Caki2 (cell line): ENCODE results near the gene GDF15. TPM values are rescaled to one million over a fixed set of nuclear protein-coding genes. Genes with fewer than 3 reads are reported as not detected.
"Not testable (repeated sequence)": the region's sequence is repeated elsewhere in the genome, so short reads cannot be mapped to it uniquely, and the experiment has no call there.

Experiments
- DNase-seq: peaks from one replicate; pipeline ENCODE4 v3.0.0-alpha.2; 2015; ENCODE audit warnings: low read depth
- in situ Hi-C: cut with HindIII; loops from 2 replicates; pipeline ENCODE4 v1.10.0; 2016; ENCODE audit warnings: low sequenced_read_pairs, low pct_unique_long_range_greater_than_20kb, mixed read lengths
- total RNA-seq: library from RNA; depleted of rRNA; stranded (reverse); fragments of >200 nt; shearing (Covaris generic); gene quantifications from 2 replicates; pipeline ENCODE4 v1.2.3, GENCODE V29; 2014; ENCODE audit warnings: low replicate concordance

The GDF15 gene
- total RNA-seq, 1 experiment from 2014 or later, result 410 TPM

DNA sequence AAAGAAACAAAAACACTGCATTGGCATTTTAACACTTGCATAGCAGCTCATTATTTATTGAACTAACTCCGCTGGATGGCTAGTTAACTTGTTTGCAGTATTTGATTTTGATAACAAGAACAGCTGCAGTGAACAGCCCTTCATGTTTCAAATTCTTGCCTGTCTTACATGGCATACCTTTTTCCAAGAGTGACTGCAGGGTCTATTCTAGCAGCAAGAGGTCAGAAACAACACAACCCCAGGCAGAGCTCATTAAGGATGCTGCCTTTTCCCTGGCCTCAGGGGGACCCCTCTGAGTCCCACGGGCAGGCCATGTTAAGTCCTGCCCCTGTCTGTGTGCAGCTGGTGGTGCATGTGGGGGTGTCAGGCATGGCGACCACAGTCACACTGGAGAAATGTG is 28.9 kb upstream of the GDF15 start:
- in situ Hi-C loops, result no loop called here
- DNase-seq, result no peak

GRCh38 chr19:18361646-18362045 is 24.3 kb upstream of the GDF15 start:
- no peak for DNase-seq
- in situ Hi-C loops, result no loop called here

- in situ Hi-C loops, result no loop called here
- no peak for DNase-seq
These were observed 22.9 kb upstream of the GDF15 start for GRCh38 chr19:18362934-18363542.

DNA sequence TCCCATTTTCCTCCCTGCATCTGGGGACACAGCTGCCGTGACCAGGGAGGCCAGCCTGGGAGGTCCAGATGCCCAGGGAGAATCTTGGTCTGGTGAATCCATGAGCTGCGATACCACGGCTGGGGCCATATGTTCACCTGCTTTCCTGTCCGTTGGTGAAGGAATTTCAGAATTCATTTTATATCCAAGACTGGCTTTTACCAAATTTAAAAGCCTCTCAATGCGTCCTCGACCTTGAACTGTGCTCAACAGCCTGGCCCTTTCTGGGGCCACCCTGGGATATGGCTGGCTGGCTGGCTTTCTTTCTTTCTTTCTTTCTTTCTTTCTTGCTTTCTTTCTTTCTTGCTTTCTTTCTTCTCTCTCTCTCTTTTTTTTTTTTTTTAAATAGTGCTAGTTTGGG is 22.2 kb upstream of the GDF15 start:
- no peak for DNase-seq
- in situ Hi-C loops, result no loop called here

DNA sequence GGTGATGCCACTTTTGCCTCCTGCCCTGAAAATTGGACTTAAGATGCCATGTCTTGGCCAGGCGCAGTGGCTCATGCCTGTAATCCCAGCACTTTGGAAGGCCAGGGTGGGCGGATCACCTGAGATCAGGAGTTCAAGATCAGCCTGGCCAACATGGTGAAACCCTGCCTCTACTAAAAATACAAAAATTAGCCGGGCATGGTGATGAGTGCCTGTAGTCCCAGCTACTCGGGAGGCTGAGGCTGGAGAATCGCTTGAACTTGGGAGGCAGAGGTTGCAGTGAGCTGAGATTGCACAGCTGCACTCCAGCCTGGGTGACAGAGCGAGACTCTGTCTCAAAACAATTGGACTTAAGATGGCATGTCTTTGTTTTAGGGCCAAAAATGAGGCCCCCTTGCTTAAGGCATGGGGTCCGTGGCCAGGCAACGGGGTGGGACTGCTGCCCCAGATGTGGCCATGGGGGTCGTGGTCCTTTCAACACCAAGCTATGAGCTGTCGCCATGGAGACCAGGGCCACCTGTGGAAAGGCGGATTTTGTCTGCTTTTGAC is 21.6 kb upstream of the GDF15 start:
- DNase-seq, in situ Hi-C loops: not testable (repeated sequence)

DNA sequence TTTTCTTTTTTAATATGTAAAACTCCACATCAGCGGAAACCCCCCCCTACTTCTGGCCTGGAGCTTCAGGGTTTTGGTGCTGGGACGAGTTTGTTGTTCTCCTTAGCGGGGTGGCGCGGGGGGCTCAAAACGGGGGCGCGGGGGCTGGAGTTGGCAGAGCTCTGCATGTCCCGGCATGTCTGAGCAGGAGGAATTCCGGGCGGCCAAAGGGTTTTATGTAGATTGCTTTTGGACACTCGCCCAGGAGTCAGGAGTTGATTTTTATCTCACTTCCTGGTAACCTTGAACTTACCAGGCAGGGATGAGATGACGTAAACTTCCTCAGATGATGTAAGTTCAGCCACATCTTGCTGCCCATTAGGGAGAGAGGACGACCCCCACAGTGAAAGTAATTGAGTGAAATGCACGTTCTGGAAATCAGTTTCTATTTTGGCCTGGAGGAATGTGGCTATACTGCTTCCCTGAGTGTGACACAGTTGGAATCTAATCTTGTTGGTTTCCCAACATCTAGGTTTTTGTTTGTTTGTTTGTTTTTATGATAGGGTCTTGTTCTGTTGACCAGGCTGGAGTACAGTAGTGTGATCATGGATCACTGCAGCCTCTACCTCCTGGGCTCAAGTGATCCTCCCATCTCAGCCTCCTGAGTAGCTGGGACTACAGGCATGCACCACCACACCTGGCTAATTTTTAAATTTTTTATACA is 21.0 kb upstream of the GDF15 start:
- DNase-seq, result peak; percentile 99
- in situ Hi-C loops, result no loop called here

DNA sequence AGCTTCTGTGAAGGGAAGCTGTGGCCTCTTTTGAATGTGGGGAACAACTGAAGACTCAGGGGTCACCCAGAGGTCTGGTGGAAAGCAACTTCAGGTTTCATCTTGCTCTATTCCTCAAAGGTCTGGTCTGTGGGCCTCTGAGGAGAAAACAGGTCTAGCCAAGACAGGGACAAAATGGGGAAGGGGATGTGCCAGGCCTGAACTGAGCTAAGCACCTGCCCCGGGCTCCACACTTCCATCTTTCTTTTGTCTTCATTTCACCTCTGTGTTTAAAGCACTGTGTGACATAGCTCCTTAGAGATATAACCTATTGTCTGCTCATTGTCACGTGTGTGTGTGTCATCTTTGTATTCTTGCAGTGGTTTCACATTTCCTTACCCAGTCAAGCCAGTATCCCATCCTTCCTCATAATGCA is 19.9 kb upstream of the GDF15 start:
- no peak for DNase-seq
- in situ Hi-C loops, result no loop called here

GRCh38 chr19:18368504-18369222 is 17.3 kb upstream of the GDF15 start:
- no peak for DNase-seq
- in situ Hi-C loops, result no loop called here

DNA sequence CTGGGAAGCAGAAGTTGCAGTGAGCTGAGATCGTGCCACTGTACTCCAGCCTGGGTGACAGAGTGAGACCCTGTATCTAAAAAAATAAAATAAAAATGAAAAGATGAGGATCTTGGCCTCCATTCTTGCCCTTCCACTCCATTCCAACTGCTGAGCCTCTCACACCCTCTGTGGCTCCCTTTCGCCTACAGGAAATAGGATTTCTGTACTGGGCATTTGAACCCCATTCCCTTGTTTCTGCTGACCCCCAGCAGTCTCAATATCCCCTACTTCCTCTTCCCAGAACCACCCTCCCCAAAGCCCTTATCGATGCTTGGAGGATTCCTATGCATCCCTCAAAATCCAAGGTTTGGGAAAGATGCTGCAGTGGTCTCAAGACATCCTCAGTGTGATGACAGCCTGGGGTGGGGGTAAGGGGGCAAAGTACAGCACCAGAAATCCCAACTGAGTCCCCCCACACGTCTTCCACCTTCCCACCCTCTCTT is 12.5 kb upstream of the GDF15 start:
- in situ Hi-C loops, result no loop called here
- DNase-seq, result no peak

- peak; percentile 98 for DNase-seq
These were observed 11.9 kb upstream of the GDF15 start for GRCh38 chr19:18373892-18374629.

GRCh38 chr19:18377026-18377425 is 8.9 kb upstream of the GDF15 start:
- no peak for DNase-seq
- in situ Hi-C loops, result no loop called here

More at GRCh38 chr19:18373892-18374629, 11.9 kb upstream of the GDF15 start:
- in situ Hi-C loops, result no loop called here

DNA sequence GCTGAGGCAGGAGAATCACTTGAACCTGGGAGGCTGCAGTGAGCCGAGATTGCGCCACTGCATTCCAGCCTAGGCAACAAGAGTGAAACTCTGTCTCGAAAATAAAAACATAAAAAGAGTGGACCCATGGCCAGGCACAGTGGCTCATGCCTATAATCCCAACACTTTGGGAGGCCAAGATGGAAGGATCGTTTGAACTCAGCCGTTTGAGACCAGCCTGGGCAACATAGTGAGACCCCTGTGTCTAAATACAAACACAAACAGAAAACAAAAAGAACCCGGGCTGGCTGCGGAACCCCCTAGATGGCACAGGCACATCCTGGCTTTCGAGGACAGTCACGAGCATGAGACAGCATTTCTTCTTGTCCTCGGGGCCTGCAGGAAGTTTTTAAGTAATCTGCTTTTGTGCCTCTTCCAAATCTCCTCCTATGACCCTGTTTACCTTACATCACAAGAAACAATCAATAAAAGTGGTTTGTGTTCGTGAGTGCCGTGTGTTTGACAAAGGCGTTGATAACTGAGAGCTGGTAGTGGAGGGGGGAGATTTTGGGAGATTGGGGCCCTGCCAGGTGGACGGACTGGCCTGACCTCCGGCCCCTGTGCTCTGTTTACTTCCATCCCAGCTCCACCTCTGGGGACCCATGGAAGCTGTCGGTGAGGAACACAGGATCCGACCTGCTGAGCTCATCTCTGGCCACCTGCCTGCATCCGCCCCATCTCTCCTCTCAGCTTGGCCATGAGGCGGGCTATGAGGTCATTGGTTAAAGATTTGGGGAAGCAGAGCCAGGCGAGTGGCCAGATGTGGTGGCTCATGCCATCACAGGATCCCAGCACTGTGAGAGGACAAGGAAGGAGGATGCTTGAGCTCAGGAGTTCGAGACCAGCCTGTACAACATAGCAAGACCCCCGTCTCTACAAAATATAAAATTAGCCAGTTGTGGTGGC is 5.9 kb upstream of the GDF15 start:
- DNase-seq, result peak; percentile 99
- in situ Hi-C loops, result no loop called here

DNA sequence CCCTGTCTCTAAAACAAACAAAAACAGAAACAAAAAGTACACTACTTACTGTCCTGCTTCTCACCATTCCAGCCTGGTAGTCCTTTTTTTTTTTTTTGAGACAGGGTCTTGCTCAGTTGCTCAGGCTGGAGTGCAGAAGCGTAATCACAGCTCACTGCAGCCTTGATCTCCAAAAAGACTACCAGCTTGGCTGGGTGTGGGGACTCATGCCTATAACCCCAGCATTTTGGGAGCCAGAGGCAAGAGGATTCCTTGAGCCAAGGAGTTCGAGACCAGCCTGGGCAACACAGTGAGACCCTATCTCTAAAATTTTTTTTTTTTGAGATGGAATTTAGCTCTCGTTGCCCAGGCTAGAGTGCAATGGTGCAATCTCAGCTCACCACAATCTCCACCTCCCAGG is 5.1 kb upstream of the GDF15 start:
- DNase-seq, result no peak
- in situ Hi-C loops, result no loop called here

DNA sequence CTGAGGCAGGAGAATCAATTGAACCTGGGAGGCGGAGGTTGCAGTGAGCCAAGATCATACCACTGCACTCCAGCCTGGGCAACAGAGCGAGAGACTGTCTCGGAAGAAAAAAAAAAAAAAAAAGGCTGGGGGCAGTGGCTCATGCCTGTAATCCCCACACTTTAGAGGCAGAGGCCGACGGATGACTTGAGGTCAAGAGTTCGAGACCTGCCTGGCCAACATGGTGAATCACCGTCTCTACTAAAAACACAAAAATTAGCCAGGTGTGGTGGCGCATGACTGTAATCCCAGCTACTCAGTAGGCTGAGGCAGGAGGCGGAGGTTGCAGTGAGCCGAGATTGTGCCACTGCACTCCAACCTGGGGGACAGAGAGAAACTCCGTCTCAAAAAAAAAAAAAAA is 2.3 kb upstream of the GDF15 start:
- in situ Hi-C loops, result not testable (repeated sequence)
- DNase-seq, result peak; percentile 84

DNA sequence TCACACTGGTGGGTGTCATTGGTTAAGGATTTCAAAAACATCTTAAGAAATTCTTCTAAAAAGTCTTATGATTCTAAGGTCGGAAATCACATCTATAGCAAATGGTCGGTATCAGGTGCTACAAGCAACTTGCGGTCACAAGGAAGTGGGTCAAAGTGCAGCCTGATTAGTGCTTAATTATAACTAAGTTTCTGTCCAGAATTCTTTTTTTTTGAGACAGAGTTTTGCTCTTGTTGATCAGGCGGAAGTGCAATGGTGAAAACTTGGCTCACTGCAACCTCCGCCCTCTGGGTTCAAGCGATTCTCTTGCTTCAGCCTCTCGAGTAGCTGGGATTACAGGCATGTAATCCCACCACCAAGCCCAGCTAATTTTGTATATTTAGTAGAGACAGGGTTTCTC is 1.2 kb upstream of the GDF15 start:
- in situ Hi-C loops, result no loop called here
- DNase-seq, result no peak

- DNase-seq, result no peak
- in situ Hi-C loops, result no loop called here
These were observed 641 bp upstream of the GDF15 start for GRCh38 chr19:18385359-18385674.

DNA sequence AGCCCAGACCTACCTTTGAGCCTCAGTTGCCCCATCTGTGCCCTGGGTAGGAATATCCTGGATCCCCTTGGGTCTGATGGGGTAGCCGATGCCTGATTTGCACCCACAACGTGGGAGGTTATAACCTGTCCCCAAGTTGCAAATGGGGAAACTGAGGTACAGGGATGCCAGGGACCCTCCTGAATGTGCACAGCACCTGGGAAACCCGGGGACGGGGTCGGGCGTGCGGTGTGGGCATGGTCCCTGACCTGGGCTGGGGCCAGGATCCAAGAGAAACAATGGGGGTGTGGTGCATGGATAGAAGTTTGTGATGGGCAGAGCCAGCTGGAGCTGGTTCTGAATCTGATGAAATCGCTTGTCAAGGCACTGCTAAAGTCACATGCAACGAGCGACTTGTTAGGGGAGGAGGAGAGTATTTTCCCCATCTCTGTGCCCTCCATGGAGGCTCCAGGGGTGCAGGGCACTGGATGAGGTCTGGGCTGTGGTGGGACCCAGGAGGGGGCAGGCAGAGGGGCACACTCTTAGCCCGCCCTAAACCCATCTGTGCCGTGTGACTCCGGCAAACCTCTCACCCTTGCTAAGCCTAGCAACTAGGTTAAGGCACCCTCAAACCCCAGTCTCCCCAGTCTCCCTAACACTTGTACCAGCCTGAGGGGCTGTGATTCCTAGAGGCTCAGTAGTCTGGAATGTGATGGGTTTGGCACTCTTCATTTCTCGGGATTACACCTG is 749 bp downstream of the GDF15 start:
- in situ Hi-C loops, result no loop called here
- DNase-seq, result peak; percentile 58
